Peyer's patch (tissue), 4 donors: ENCODE results near the gene RNMT. TPM values are rescaled to one million over a fixed set of nuclear protein-coding genes. Genes with fewer than 3 reads are reported as not detected.

Experiments
- DNase-seq, 3 donors: peaks; one replicate each; pipeline ENCODE4 v3.0.0-alpha.2; 2017 to 2019
- H3K27ac ChIP-seq, 4 donors: fragments of 200-600 bp; sonication (generic); one replicate each; pipeline ENCODE4 v1.5.1; 2016 to 2019
- H3K27me3 ChIP-seq, 2 donors: fragments of 200-600 bp; sonication (generic); one replicate each; pipeline ENCODE4 v1.5.1; 2019
- H3K36me3 ChIP-seq, 3 donors: fragments of 200-600 bp; sonication (generic); one replicate each; pipeline ENCODE4 v1.5.1; 2016 to 2019
- H3K4me1 ChIP-seq, 4 donors: fragments of 200-600 bp; sonication (generic); one replicate each; pipeline ENCODE4 v1.5.1; 2016 to 2019
- H3K4me3 ChIP-seq, 4 donors: fragments of 200-600 bp; sonication (generic); 1 replicate in 3 of 4; 2 replicates in 1 of 4; pipeline ENCODE4 v1.5.1; 2016 to 2019; ENCODE audit warnings: mild to moderate bottlenecking in 1 of 4
- H3K9me3 ChIP-seq, 4 donors: fragments of 200-600 bp; sonication (generic); one replicate each; pipeline ENCODE4 v1.5.1; 2016 to 2019; ENCODE audit warnings: mild to moderate bottlenecking in 1 of 4
- CTCF ChIP-seq, 6 experiments: fragments of 450-650 bp in 4 of 6; fragments of 200-600 bp in 2 of 6; sonication (generic) in 1 of 6; IDR thresholded peaks; one replicate each; pipeline ENCODE4 v1.5.1; 2017 to 2019; ENCODE audit warnings: antibody characterized with exemption in 6 of 6, mild to moderate bottlenecking in 3 of 6, moderate library complexity in 1 of 6
- POLR2A ChIP-seq, 2 donors: fragments of 450-650 bp; IDR thresholded peaks; one replicate each; pipeline ENCODE4 v1.5.1; 2017; ENCODE audit warnings: antibody characterized with exemption in 2 of 2, mild to moderate bottlenecking in 2 of 2, moderate library complexity in 2 of 2
- total RNA-seq, 4 donors: library from RNA; depleted of rRNA; stranded (reverse); fragments of >200 nt; gene quantifications; one replicate each; pipeline ENCODE4 v1.1.0, GENCODE V29; 2016

The RNMT gene
- total RNA-seq, 4 donors from 2014 or later, result 13.4 to 23.1 (median 16.6) TPM

GRCh38 chr18:13760047-13760446 lies 33.6 kb downstream of the RNMT start:
- no peaks in the 10 kb centered on the region for H3K27me3 ChIP-seq
- peaks cover 0 to 62% (median 0%) of the 10 kb centered on the region in 3 donors for H3K36me3 ChIP-seq
- no peak overlapping the region for H3K4me3 ChIP-seq
- H3K9me3 ChIP-seq, result no peaks in the 10 kb centered on the region
- H3K4me1 ChIP-seq, result no peaks in the 10 kb centered on the region
- no peak for DNase-seq
- TF ChIP-seq CTCF (IDR thresholded peaks at IDR 0.05) (no peak), POLR2A (IDR thresholded peaks at IDR 0.05) (no peak)
- no peak overlapping the region for H3K27ac ChIP-seq

GRCh38 chr18:13762690-13763439 lies 36.4 kb downstream of the RNMT start:
- Histone ChIP-seq H3K4me3 (no peak overlapping the region), H3K9me3 (peaks cover 0 to 2% (median 0%) of the 10 kb centered on the region in 4 donors), H3K36me3 (peaks cover 0 to 34% (median 0%) of the 10 kb centered on the region in 3 donors), H3K4me1 (no peaks in the 10 kb centered on the region), H3K27ac (no peak overlapping the region), H3K27me3 (no peaks in the 10 kb centered on the region)
- no peak for DNase-seq
- TF ChIP-seq CTCF (IDR thresholded peaks at IDR 0.05), result no peak
- TF ChIP-seq POLR2A (IDR thresholded peaks at IDR 0.05), result no peak

- TF ChIP-seq CTCF (IDR thresholded peaks at IDR 0.05) (no peak), POLR2A (IDR thresholded peaks at IDR 0.05) (no peak)
- H3K9me3 ChIP-seq, result no peaks in the 10 kb centered on the region
Observed at GRCh38 chr18:13775058-13775457, 48.6 kb downstream of the RNMT start.

GRCh38 chr18:13791181-13791580 lies 64.7 kb downstream of the RNMT start:
- no peak overlapping the region for H3K27ac ChIP-seq
- no peaks in the 10 kb centered on the region for H3K27me3 ChIP-seq
- no peak for DNase-seq
- H3K4me1 ChIP-seq, result no peaks in the 10 kb centered on the region
- TF ChIP-seq POLR2A (IDR thresholded peaks at IDR 0.05) (no peak), CTCF (IDR thresholded peaks at IDR 0.05) (no peak)
- H3K4me3 ChIP-seq, result no peak overlapping the region
- H3K36me3 ChIP-seq, result no peaks in the 10 kb centered on the region
- H3K9me3 ChIP-seq, result no peaks in the 10 kb centered on the region

More at GRCh38 chr18:13775058-13775457, 48.6 kb downstream of the RNMT start:
- DNase-seq, result no peak
- no peak overlapping the region for H3K27ac ChIP-seq
- H3K27me3 ChIP-seq, result no peaks in the 10 kb centered on the region
- no peaks in the 10 kb centered on the region for H3K4me1 ChIP-seq
- no peaks in the 10 kb centered on the region for H3K36me3 ChIP-seq
- no peak overlapping the region for H3K4me3 ChIP-seq

- Histone ChIP-seq H3K27ac (no peak overlapping the region), H3K4me1 (no peaks in the 10 kb centered on the region), H3K4me3 (no peak overlapping the region), H3K9me3 (no peaks in the 10 kb centered on the region), H3K36me3 (no peaks in the 10 kb centered on the region), H3K27me3 (no peaks in the 10 kb centered on the region)
- DNase-seq, result no peak
- TF ChIP-seq CTCF (IDR thresholded peaks at IDR 0.05) (no peak), POLR2A (IDR thresholded peaks at IDR 0.05) (no peak)
Observed at GRCh38 chr18:13793819-13794218, 67.3 kb downstream of the RNMT start.
